ENCODE data around the gene GPC3. TPM values are rescaled to one million over a fixed set of nuclear protein-coding genes. Genes with fewer than 3 reads are reported as not detected.

The GPC3 gene
- total RNA-seq, 1 experiment from 2014 or later = 0.24 TPM

- no peak for TF ChIP-seq CTCF (conservative IDR thresholded peaks at IDR 0.05; ENCODE audit: low read depth, low read length)
- no peak for TF ChIP-seq EZH2 (IDR thresholded peaks at IDR 0.05; ENCODE audit: borderline replicate concordance, low read depth, low read length, poor library complexity, severe bottlenecking)
- Histone ChIP-seq H3K27ac (ENCODE audit: low read depth, low read length, poor library complexity, severe bottlenecking) (no peak overlapping the region), H3K27me3 (replicated peaks; ENCODE audit: insufficient read depth, low read depth, low read length, poor library complexity) (no peaks in the 10 kb centered on the region), H3K9me3 (ENCODE audit: low read depth, low read length, poor library complexity, severe bottlenecking) (no peaks in the 10 kb centered on the region), H3K36me3 (ENCODE audit: insufficient read depth, low read length, poor library complexity, severe bottlenecking) (no peaks in the 10 kb centered on the region), H3K4me1 (ENCODE audit: insufficient read depth, low read length, poor library complexity, severe bottlenecking) (no peaks in the 10 kb centered on the region), H3K4me3 (ENCODE audit: low read depth, low read length, poor library complexity, severe bottlenecking) (no peak overlapping the region)
- CTCF ChIA-PET = interaction anchor here (0.7 to 1.0 kb wide), 2 partner anchors 13 to 174 kb away, joined by 3 to 6 read pairs; no protein-coding TSS in a partner anchor
- DNase-seq (ENCODE audit: low spot score) = no peak
- BruUV-seq (replicated peaks) = no TSS peak
- intact Hi-C loops (cut with micrococcal nuclease; ENCODE audit: unreplicated experiment) = no loop called here
- POLR2A ChIA-PET (ENCODE audit: low non-redundant PET) = no interaction called here
Measured at GRCh38 chrX:133852401-133852800, 133.0 kb downstream of the GPC3 start.

GRCh38 chrX:133850399-133850798 is 135.0 kb downstream of the GPC3 start:
- POLR2A ChIA-PET (ENCODE audit: low non-redundant PET) = no interaction called here
- DNase-seq (ENCODE audit: low spot score) = no peak
- Histone ChIP-seq H3K27me3 (replicated peaks; ENCODE audit: insufficient read depth, low read depth, low read length, poor library complexity) (no peaks in the 10 kb centered on the region), H3K27ac (ENCODE audit: low read depth, low read length, poor library complexity, severe bottlenecking) (no peak overlapping the region), H3K36me3 (ENCODE audit: insufficient read depth, low read length, poor library complexity, severe bottlenecking) (no peaks in the 10 kb centered on the region), H3K4me3 (ENCODE audit: low read depth, low read length, poor library complexity, severe bottlenecking) (no peak overlapping the region), H3K4me1 (ENCODE audit: insufficient read depth, low read length, poor library complexity, severe bottlenecking) (no peaks in the 10 kb centered on the region), H3K9me3 (ENCODE audit: low read depth, low read length, poor library complexity, severe bottlenecking) (no peaks in the 10 kb centered on the region)
- intact Hi-C loops (cut with micrococcal nuclease; ENCODE audit: unreplicated experiment) = no loop called here
- no TSS peak for BruUV-seq (replicated peaks)
- TF ChIP-seq CTCF (conservative IDR thresholded peaks at IDR 0.05; ENCODE audit: low read depth, low read length) = no peak
- TF ChIP-seq EZH2 (IDR thresholded peaks at IDR 0.05; ENCODE audit: borderline replicate concordance, low read depth, low read length, poor library complexity, severe bottlenecking) = no peak
- CTCF ChIA-PET = no interaction called here

- intact Hi-C loops (cut with micrococcal nuclease; ENCODE audit: unreplicated experiment) = no loop called here
- CTCF ChIA-PET = no interaction called here
- no TSS peak for BruUV-seq (replicated peaks)
Measured at GRCh38 chrX:133849676-133850075, 135.7 kb downstream of the GPC3 start.

More at GRCh38 chrX:133849676-133850075, 135.7 kb downstream of the GPC3 start:
- Histone ChIP-seq H3K9me3 (ENCODE audit: low read depth, low read length, poor library complexity, severe bottlenecking) (no peaks in the 10 kb centered on the region), H3K4me1 (ENCODE audit: insufficient read depth, low read length, poor library complexity, severe bottlenecking) (no peaks in the 10 kb centered on the region), H3K4me3 (ENCODE audit: low read depth, low read length, poor library complexity, severe bottlenecking) (no peak overlapping the region), H3K27me3 (replicated peaks; ENCODE audit: insufficient read depth, low read depth, low read length, poor library complexity) (no peaks in the 10 kb centered on the region), H3K27ac (ENCODE audit: low read depth, low read length, poor library complexity, severe bottlenecking) (no peak overlapping the region), H3K36me3 (ENCODE audit: insufficient read depth, low read length, poor library complexity, severe bottlenecking) (no peaks in the 10 kb centered on the region)
- POLR2A ChIA-PET (ENCODE audit: low non-redundant PET) = no interaction called here
- TF ChIP-seq EZH2 (IDR thresholded peaks at IDR 0.05; ENCODE audit: borderline replicate concordance, low read depth, low read length, poor library complexity, severe bottlenecking) (no peak), CTCF (conservative IDR thresholded peaks at IDR 0.05; ENCODE audit: low read depth, low read length) (no peak)
- DNase-seq (ENCODE audit: low spot score) = no peak
